HL-60 (cell line): Measurements from ENCODE around the gene RNF26.
"Not testable (repeated sequence)": the region's sequence is repeated elsewhere in the genome, so short reads cannot be mapped to it uniquely, and the experiment has no call there.

Experiments
- POLR2AphosphoS5 ChIP-seq: IDR thresholded peaks from 2 replicates; pipeline ENCODE4 v1.6.1; 2012; ENCODE audit warnings: low read depth
- SPI1 ChIP-seq: IDR thresholded peaks from 2 replicates; pipeline ENCODE4 v1.6.1; 2012; ENCODE audit warnings: low read depth, mild to moderate bottlenecking, borderline replicate concordance
- TF ChIP-seq, protein P1 (sequence below): IDR thresholded peaks from one replicate; pipeline ENCODE4 v1.5.1; 2011; ENCODE audit warnings: low read length, control low read depth, inconsistent platforms; ENCODE audit not compliant: insufficient read depth
- TF ChIP-seq, protein P2 (sequence below): IDR thresholded peaks from 2 replicates; pipeline ENCODE4 v1.6.1; 2012; ENCODE audit warnings: low read depth; ENCODE audit not compliant: insufficient replicate concordance

DNA sequence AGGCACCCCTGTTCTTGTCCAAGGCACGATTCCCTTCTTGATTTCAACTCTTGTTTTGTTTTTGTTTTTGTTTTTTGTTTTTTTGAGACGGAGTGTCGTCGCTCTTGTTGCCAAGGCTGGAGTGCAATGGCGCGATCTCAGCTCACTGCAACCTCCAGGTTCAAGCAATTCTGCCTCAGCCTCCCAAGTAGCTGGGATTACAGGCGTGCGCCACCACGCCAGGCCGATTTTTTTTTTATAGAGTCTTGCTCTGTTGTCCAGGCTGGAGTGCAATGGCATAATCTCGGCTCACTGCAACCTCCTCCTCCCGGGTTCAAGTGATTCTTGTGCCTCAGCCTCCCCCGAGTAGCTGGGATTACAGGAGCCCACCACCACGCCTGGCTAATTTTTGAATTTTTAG is 48.2 kb downstream of the RNF26 start:
- TF ChIP-seq, protein P1, sequence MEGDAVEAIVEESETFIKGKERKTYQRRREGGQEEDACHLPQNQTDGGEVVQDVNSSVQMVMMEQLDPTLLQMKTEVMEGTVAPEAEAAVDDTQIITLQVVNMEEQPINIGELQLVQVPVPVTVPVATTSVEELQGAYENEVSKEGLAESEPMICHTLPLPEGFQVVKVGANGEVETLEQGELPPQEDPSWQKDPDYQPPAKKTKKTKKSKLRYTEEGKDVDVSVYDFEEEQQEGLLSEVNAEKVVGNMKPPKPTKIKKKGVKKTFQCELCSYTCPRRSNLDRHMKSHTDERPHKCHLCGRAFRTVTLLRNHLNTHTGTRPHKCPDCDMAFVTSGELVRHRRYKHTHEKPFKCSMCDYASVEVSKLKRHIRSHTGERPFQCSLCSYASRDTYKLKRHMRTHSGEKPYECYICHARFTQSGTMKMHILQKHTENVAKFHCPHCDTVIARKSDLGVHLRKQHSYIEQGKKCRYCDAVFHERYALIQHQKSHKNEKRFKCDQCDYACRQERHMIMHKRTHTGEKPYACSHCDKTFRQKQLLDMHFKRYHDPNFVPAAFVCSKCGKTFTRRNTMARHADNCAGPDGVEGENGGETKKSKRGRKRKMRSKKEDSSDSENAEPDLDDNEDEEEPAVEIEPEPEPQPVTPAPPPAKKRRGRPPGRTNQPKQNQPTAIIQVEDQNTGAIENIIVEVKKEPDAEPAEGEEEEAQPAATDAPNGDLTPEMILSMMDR = not testable (repeated sequence)
- TF ChIP-seq, protein P2, sequence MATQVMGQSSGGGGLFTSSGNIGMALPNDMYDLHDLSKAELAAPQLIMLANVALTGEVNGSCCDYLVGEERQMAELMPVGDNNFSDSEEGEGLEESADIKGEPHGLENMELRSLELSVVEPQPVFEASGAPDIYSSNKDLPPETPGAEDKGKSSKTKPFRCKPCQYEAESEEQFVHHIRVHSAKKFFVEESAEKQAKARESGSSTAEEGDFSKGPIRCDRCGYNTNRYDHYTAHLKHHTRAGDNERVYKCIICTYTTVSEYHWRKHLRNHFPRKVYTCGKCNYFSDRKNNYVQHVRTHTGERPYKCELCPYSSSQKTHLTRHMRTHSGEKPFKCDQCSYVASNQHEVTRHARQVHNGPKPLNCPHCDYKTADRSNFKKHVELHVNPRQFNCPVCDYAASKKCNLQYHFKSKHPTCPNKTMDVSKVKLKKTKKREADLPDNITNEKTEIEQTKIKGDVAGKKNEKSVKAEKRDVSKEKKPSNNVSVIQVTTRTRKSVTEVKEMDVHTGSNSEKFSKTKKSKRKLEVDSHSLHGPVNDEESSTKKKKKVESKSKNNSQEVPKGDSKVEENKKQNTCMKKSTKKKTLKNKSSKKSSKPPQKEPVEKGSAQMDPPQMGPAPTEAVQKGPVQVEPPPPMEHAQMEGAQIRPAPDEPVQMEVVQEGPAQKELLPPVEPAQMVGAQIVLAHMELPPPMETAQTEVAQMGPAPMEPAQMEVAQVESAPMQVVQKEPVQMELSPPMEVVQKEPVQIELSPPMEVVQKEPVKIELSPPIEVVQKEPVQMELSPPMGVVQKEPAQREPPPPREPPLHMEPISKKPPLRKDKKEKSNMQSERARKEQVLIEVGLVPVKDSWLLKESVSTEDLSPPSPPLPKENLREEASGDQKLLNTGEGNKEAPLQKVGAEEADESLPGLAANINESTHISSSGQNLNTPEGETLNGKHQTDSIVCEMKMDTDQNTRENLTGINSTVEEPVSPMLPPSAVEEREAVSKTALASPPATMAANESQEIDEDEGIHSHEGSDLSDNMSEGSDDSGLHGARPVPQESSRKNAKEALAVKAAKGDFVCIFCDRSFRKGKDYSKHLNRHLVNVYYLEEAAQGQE = not testable (repeated sequence)
- TF ChIP-seq POLR2AphosphoS5, SPI1: not testable (repeated sequence)
